AG10803 (cell line): ENCODE data around the gene FEZF2.
A peak's percentile ranks its signal among the peaks of the same experiment; 100 is the strongest.

ENCODE experiments used
- DNase-seq: peaks from one replicate; pipeline ENCODE4 v3.0.0; 2010; ENCODE audit warnings: low read depth
- H3K4me3 ChIP-seq: 2 replicates; pipeline ENCODE4 v1.5.1; 2011; ENCODE audit warnings: mild to moderate bottlenecking, low read length, control low read depth
- TF ChIP-seq, protein P1 (sequence below): conservative IDR thresholded peaks from 2 replicates; pipeline ENCODE4 v1.5.1; 2011; ENCODE audit warnings: mild to moderate bottlenecking, low read length, control low read depth, inconsistent platforms

Gene FEZF2

DNA sequence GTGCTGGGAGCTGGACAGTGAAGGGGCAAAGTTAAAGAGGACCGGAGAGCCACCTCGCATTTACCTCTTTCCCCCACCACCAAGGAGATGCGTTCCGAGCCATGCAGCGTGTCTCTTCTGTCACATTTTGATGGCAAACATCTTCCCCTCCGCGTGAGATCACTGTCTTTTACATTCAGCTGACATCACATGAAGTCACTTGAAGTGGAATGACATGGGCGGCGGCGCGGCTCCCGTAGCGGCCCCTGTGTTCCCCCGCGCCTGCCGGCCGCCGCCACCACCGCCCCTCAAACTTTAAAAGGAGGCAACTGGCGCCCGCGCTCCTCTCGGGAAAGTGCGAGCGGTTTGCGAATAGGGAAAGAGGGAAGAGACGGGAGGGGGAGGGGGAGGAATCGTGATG, at the start of gene FEZF2:
FEZF2 (minus strand) TSS at position 336 of the 400 bp plus-strand sequence. CDS start 682 bp downstream, outside the sequence.
- TF ChIP-seq, protein P1, sequence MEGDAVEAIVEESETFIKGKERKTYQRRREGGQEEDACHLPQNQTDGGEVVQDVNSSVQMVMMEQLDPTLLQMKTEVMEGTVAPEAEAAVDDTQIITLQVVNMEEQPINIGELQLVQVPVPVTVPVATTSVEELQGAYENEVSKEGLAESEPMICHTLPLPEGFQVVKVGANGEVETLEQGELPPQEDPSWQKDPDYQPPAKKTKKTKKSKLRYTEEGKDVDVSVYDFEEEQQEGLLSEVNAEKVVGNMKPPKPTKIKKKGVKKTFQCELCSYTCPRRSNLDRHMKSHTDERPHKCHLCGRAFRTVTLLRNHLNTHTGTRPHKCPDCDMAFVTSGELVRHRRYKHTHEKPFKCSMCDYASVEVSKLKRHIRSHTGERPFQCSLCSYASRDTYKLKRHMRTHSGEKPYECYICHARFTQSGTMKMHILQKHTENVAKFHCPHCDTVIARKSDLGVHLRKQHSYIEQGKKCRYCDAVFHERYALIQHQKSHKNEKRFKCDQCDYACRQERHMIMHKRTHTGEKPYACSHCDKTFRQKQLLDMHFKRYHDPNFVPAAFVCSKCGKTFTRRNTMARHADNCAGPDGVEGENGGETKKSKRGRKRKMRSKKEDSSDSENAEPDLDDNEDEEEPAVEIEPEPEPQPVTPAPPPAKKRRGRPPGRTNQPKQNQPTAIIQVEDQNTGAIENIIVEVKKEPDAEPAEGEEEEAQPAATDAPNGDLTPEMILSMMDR, result no peak
- peak within 1 kb of the TSS; percentile 43 for H3K4me3 ChIP-seq
- no peak for DNase-seq

DNA sequence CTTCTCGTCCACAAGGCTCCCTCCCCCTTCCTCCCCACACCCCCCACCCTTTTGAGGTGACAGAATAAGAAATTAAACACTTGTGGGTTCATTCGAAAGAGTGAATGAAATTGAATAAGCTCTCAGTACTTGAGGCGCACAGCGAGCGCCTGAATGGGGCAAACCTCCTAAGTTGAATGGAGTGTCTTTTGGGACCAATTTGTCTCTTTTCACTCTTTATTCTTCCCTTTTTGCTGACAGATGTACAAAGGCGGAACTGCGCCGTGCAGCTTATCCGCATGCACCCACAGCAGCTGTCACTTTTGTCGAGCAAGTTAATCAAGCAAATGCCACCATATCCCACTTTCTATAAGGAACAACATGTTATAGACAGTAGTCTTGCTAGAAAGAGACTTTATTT, 47.9 kb upstream of the FEZF2 start:
- no peak overlapping the region for H3K4me3 ChIP-seq
- DNase-seq, result no peak
- TF ChIP-seq, protein P1, result no peak

DNA sequence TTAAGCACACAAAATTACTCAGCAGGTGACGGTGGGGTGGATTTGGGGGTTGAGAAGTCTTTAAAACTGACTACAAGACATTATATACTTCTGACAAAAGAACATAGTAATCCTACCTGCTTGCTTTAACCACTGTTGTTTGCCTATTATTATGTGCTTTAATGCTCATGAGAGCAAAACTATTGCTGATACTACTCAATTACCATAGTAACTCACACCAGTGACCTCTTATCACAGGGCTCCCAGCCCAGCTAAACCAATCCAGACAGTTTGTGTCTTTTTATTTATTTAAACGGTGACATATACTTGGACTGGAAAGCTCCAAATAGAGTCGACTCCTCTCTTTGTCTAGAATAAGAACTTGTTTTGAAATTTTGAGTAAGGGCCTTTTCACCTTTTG, 42.8 kb upstream of the FEZF2 start:
- no peak overlapping the region for H3K4me3 ChIP-seq

DNA sequence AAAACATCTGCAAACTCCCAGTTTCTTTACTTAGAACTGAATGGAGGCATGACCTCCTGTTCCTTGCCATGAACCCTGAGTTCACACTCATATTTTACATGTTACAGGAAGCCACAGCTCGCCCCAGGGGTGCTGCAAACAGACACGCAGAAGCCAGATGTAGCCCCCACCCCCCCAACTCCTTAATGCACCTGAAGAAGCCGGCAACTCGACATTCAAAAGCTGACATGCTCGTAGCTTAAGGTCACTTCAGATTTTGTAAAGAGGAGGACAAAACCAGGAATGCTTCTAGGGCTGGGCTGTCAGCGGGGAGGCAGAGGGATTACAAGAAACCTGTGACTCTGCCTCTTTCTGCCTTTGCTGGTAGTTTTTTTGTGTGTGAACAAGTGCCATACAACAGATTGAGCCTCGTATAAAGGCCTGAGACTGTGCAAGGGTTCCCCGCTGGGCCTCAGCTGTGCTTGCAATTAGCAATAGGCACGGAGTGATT, 42.0 kb upstream of the FEZF2 start:
- H3K4me3 ChIP-seq, result no peak overlapping the region
- TF ChIP-seq, protein P1, result no peak
- no peak for DNase-seq

More for the DNA sequence above, 42.8 kb upstream of the FEZF2 start:
- TF ChIP-seq, protein P1, result no peak
- no peak for DNase-seq

DNA sequence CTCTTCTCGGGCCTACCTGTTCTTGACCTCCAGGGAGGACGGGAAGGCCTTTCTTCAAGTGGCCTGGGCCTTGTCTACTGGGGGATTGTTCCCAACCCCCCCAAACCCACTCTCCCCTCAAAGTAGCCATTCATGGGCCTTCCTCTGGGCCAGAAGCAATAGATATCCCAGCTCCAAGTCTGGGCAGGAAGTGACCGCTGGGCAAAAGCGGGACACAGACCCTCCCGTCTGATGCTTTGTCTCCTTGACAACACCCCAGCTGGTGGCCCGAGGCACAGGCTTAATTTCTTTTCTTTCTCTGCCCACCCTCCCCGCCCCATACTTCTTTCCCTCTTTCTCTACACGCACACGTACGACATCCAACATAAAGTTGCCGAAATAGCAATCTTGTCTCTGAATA, 41.4 kb upstream of the FEZF2 start:
- no peak overlapping the region for H3K4me3 ChIP-seq
- TF ChIP-seq, protein P1, result no peak
- DNase-seq, result no peak

DNA sequence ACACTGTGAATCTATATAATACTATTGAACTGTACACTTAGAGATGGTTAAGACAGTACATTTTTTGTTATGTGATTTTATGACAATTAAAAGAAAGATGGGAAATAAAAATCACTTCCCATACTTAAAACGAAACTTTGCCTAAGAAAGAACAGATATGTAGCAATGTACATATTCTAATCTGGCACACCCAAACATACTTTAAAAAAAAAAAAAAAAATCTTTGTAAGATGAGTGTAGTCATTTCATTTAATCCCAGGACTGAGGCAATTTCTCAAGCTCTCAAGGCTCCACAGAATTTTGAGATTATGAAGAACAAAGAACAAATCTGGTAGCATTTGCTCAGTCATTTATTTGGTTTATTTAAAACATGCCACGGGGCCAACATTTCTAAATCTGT, 40.3 kb upstream of the FEZF2 start:
- no peak for DNase-seq
- TF ChIP-seq, protein P1, result no peak
- no peak overlapping the region for H3K4me3 ChIP-seq

DNA sequence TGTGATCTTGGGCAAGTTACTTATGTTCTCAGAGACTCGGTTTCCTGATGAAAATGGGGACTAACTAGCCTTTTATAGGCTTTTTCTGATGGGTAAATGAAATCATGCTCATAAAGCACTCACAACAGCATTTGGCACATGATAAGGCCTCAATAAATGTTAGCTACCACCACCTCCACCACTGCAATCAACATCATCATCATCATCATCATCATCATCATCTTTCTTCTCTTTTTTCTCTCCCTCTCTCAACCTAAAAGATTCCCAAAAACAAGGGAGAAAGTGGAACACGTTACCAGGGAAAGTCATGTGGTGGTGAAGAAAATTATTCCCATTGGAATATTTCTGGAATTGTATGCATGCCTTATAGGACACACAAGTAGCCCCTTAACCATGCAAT, 33.6 kb upstream of the FEZF2 start:
- H3K4me3 ChIP-seq, result no peak overlapping the region
- TF ChIP-seq, protein P1, result no peak
- no peak for DNase-seq
